ENCODE measurements around the gene BCAS3. TPM values are rescaled to one million over a fixed set of nuclear protein-coding genes. Genes with fewer than 3 reads are reported as not detected.

Gene BCAS3
- total RNA-seq, 4 donors from 2014 or later = 42.1 to 84.7 (median 54.1) TPM

DNA sequence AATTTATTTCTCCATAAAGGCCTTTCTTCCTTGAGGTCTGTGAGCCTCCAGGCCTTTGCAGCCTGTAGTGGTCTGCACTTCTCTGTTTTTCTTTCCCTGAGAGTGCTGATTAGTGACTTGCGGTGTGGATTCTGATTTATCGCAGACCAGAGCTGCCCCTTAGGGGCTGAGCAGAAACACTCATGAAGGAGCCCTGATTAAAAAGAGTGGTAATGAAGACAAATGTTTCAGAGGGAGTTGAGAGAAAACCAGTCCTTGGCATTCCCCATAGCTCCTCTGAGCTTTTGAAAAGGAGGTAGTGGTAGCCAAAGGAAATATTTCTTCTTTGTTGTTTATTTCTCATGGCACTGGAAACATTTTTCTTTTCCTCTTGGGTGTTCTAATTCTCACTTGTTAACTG lies 453.9 kb downstream of the BCAS3 start:
- H3K4me3 ChIP-seq (ENCODE audit: low read depth, poor library complexity, severe bottlenecking) = no peak overlapping the region
- WGBS, 2 donors = 74 to 86% methylated on average over 2 of the region's 2 CpGs
- intact Hi-C loops (cut with DNase I; ENCODE audit: low total_unique reads) = no loop called here
- no peak for DNase-seq (ENCODE audit: low spot score in 2 of 2)
- TF ChIP-seq POLR2A (IDR thresholded peaks at IDR 0.05) = no peak
- TF ChIP-seq, protein P1, sequence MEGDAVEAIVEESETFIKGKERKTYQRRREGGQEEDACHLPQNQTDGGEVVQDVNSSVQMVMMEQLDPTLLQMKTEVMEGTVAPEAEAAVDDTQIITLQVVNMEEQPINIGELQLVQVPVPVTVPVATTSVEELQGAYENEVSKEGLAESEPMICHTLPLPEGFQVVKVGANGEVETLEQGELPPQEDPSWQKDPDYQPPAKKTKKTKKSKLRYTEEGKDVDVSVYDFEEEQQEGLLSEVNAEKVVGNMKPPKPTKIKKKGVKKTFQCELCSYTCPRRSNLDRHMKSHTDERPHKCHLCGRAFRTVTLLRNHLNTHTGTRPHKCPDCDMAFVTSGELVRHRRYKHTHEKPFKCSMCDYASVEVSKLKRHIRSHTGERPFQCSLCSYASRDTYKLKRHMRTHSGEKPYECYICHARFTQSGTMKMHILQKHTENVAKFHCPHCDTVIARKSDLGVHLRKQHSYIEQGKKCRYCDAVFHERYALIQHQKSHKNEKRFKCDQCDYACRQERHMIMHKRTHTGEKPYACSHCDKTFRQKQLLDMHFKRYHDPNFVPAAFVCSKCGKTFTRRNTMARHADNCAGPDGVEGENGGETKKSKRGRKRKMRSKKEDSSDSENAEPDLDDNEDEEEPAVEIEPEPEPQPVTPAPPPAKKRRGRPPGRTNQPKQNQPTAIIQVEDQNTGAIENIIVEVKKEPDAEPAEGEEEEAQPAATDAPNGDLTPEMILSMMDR (IDR thresholded peaks at IDR 0.05) = no peak

DNA sequence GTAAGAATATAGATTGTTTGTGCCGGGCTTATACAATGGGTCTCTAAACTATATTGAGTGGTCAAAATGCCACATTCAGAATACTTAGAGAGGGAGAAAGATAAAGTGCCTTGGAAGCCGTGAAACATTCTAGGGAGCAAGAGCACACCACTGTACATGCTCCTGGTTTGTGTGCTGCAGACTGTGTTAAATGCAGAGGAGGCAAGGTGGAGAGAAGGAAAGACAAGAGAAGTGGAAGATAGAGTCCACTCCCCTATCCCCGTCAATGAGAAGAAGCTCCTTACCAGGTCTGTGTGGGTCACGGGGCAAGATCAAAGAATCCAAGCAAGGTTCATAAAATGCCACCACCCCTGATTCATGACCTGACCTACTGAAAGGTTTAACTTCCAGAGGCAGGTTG lies 454.9 kb downstream of the BCAS3 start:
- no peak for DNase-seq (ENCODE audit: low spot score in 2 of 2)
- intact Hi-C loops (cut with DNase I; ENCODE audit: low total_unique reads) = no loop called here
- WGBS, 2 donors = 89 to 95% methylated on average over 4 of the region's 4 CpGs
- H3K4me3 ChIP-seq (ENCODE audit: low read depth, poor library complexity, severe bottlenecking) = no peak overlapping the region
- TF ChIP-seq POLR2A (IDR thresholded peaks at IDR 0.05) = no peak
- TF ChIP-seq, protein P1 (IDR thresholded peaks at IDR 0.05) = no peak

- no peak for DNase-seq (ENCODE audit: low spot score in 2 of 2)
- intact Hi-C loops (cut with DNase I; ENCODE audit: low total_unique reads) = no loop called here
- H3K4me3 ChIP-seq (ENCODE audit: low read depth, poor library complexity, severe bottlenecking) = no peak overlapping the region
- no peak for TF ChIP-seq POLR2A (IDR thresholded peaks at IDR 0.05)
- TF ChIP-seq, protein P1 (IDR thresholded peaks at IDR 0.05) = no peak
- 95 to 96% methylated on average over 1 of the region's 1 CpG for WGBS, 2 donors
Measured at GRCh38 chr17:61133853-61134252, 456.2 kb downstream of the BCAS3 start.

GRCh38 chr17:61134551-61135235 lies 457.0 kb downstream of the BCAS3 start:
- TF ChIP-seq, protein P1 (IDR thresholded peaks at IDR 0.05) = no peak
- no peak for TF ChIP-seq POLR2A (IDR thresholded peaks at IDR 0.05)
- no peak for DNase-seq (ENCODE audit: low spot score in 2 of 2)
- H3K4me3 ChIP-seq (ENCODE audit: low read depth, poor library complexity, severe bottlenecking) = no peak overlapping the region
- WGBS, 2 donors = 93 to 95% methylated on average over 6 of the region's 6 CpGs
- intact Hi-C loops (cut with DNase I; ENCODE audit: low total_unique reads) = no loop called here

DNA sequence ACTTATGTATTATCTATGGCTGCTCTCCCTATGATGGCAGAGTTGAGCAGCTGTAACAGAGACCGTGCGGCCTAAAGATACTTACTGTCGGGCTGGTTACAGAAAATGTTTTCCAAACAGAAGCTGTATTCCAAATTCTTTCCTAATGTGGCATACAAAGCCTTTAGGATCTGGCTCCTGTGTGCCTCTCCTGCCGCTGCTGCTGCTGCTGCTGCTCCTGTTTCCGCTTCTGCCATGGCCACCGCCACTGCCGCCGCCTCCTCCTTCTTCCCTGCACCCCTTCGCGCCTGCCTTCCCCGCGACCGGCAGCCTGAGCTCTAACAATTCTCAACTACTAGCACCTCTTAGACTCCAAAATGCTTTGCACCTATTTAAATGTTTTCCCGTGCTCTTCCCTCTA lies 458.1 kb downstream of the BCAS3 start:
- peak in 1 of 2 donors; percentile 49 for DNase-seq (ENCODE audit: low spot score in 2 of 2)
- intact Hi-C loops (cut with DNase I; ENCODE audit: low total_unique reads) = no loop called here
- no peak overlapping the region for H3K4me3 ChIP-seq (ENCODE audit: low read depth, poor library complexity, severe bottlenecking)
- 89 to 93% methylated on average over 14 of the region's 14 CpGs for WGBS, 2 donors
- no peak for TF ChIP-seq POLR2A (IDR thresholded peaks at IDR 0.05)

GRCh38 chr17:61136296-61136695 lies 458.6 kb downstream of the BCAS3 start:
- peak in 1 of 2 donors; percentile 39 for DNase-seq (ENCODE audit: low spot score in 2 of 2)
- 98% methylated on average over 7 of the region's 7 CpGs for WGBS, 2 donors
- TF ChIP-seq, protein P1 (IDR thresholded peaks at IDR 0.05) = no peak
- TF ChIP-seq POLR2A (IDR thresholded peaks at IDR 0.05) = no peak
- no peak overlapping the region for H3K4me3 ChIP-seq (ENCODE audit: low read depth, poor library complexity, severe bottlenecking)
- intact Hi-C loops (cut with DNase I; ENCODE audit: low total_unique reads) = no loop called here

Data from lower leg skin (tissue), 4 donors.